Osteoblast (primary cell): ENCODE measurements around the gene MYL3. TPM values are rescaled to one million over a fixed set of nuclear protein-coding genes. Genes with fewer than 3 reads are reported as not detected.

Experiments used
- DNase-seq: peaks from one replicate; pipeline ENCODE4 v3.0.0; 2011; ENCODE audit warnings: low spot score, mixed read lengths; ENCODE audit not compliant: insufficient read length; ENCODE audit errors: missing footprints
- H2AFZ ChIP-seq: 2 replicates; pipeline ENCODE4 v1.6.0; 2011; ENCODE audit warnings: mild to moderate bottlenecking, low read length
- H3K27ac ChIP-seq: 2 replicates; pipeline ENCODE4 v1.5.1; 2011; ENCODE audit warnings: mild to moderate bottlenecking, low read depth, low read length, moderate library complexity
- H3K27me3 ChIP-seq: 2 replicates; pipeline ENCODE4 v1.6.0; 2012; ENCODE audit warnings: mild to moderate bottlenecking, control low read depth, inconsistent platforms, low read length, moderate library complexity; ENCODE audit not compliant: insufficient read depth
- H3K36me3 ChIP-seq: 2 replicates; pipeline ENCODE4 v1.5.1; 2011; ENCODE audit warnings: mild to moderate bottlenecking, low read length, control low read depth, moderate library complexity; ENCODE audit not compliant: insufficient read depth
- H3K4me1 ChIP-seq: 2 replicates; pipeline ENCODE4 v1.5.1; 2011; ENCODE audit warnings: mild to moderate bottlenecking, low read length, control low read depth, moderate library complexity; ENCODE audit not compliant: insufficient read depth
- H3K4me2 ChIP-seq: 2 replicates; pipeline ENCODE4 v1.6.0; 2011; ENCODE audit warnings: mild to moderate bottlenecking, low read length; ENCODE audit not compliant: insufficient read depth
- H3K4me3 ChIP-seq: fragments of 200-600 bp; sonication (generic); 3 replicates; pipeline ENCODE4 v1.5.1; 2012; ENCODE audit warnings: mild to moderate bottlenecking, low read length, inconsistent platforms; ENCODE audit not compliant: insufficient read depth
- H3K79me2 ChIP-seq: 2 replicates; pipeline ENCODE4 v1.6.0; 2012; ENCODE audit warnings: mild to moderate bottlenecking, low read length, control low read depth, inconsistent platforms; ENCODE audit not compliant: insufficient read depth
- H3K9me3 ChIP-seq: 2 replicates; pipeline ENCODE4 v1.5.1; 2011; ENCODE audit warnings: low read depth, low read length, control low read depth
- H4K20me1 ChIP-seq: 2 replicates; pipeline ENCODE4 v1.6.0; 2012; ENCODE audit warnings: mild to moderate bottlenecking, low read length, control low read depth; ENCODE audit not compliant: insufficient read depth
- CTCF ChIP-seq: IDR thresholded peaks from 2 replicates; pipeline ENCODE4 v1.5.1; 2011; ENCODE audit warnings: mild to moderate bottlenecking, low read depth, low read length, moderate library complexity; ENCODE audit errors: extremely low read depth
- total RNA-seq: library from RNA; depleted of rRNA; stranded (reverse); fragments of >200 nt; gene quantifications from 2 replicates; pipeline ENCODE4 v1.2.3, GENCODE V29; 2012

MYL3 gene
- total RNA-seq, 1 donor = not detected

DNA sequence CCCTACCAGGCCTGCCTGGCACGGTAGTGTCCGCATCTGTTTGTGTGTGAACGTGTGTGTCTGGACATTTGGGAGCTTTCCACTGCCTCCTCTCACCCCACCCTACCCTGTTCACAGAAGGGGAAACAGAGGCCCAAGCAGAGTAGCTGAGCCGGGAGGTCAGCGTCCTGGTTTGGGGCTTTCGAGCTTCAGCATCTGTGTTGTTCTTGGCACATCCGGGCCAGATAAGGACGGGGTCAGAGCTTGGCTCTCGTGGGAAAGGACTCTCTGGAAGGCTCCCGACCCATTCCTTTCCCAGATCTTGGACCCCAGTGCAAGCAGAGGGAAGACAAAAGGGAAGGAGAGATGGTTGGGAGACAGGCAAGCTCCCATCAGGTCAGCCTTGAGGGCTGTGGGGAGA lies 8.0 kb upstream of the MYL3 start:
- Histone ChIP-seq H4K20me1 (no peaks in the 10 kb centered on the region), H3K79me2 (no peaks in the 10 kb centered on the region), H3K4me1 (peaks cover 6% of the 10 kb centered on the region), H3K27me3 (peaks cover 22% of the 10 kb centered on the region), H3K9me3 (no peaks in the 10 kb centered on the region), H3K4me3 (no peak overlapping the region), H3K27ac (no peak overlapping the region), H3K36me3 (no peaks in the 10 kb centered on the region), H3K4me2 (no peak overlapping the region), H2AFZ (no peak overlapping the region)
- no peak for DNase-seq
- no peak for TF ChIP-seq CTCF

DNA sequence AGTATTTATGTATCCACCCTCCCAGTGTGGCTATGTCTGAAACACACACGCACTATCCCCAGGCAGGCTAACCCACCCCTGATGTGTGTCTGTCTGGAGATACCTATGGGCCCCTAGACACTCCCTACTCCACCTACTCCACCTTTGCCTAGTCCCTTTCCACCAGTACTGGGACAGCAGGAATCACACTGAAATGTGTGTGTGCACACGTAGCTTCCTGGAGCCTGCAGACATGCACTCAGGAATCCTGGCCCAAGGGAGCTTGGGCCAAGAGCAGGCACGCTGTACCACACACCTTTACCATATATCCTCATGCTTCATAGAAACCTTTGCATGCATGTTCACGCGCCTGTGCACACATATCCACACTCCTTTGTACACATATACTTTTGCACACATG lies 7.4 kb upstream of the MYL3 start:
- no peak for TF ChIP-seq CTCF
- H3K36me3 ChIP-seq = no peaks in the 10 kb centered on the region
- H3K4me2 ChIP-seq = no peak overlapping the region
- no peak overlapping the region for H2AFZ ChIP-seq
- peaks cover 22% of the 10 kb centered on the region for H3K27me3 ChIP-seq
- H3K9me3 ChIP-seq = no peaks in the 10 kb centered on the region
- peaks cover 6% of the 10 kb centered on the region for H3K4me1 ChIP-seq
- DNase-seq = no peak
- H4K20me1 ChIP-seq = no peaks in the 10 kb centered on the region
- H3K4me3 ChIP-seq = no peak overlapping the region
- no peaks in the 10 kb centered on the region for H3K79me2 ChIP-seq
- H3K27ac ChIP-seq = no peak overlapping the region

- Histone ChIP-seq H3K4me1 (peaks cover 6% of the 10 kb centered on the region), H3K36me3 (no peaks in the 10 kb centered on the region), H2AFZ (no peak overlapping the region), H3K79me2 (no peaks in the 10 kb centered on the region), H3K4me3 (no peak overlapping the region), H3K4me2 (no peak overlapping the region), H3K27ac (no peak overlapping the region), H4K20me1 (no peaks in the 10 kb centered on the region), H3K9me3 (no peaks in the 10 kb centered on the region), H3K27me3 (peaks cover 27% of the 10 kb centered on the region)
- no peak for TF ChIP-seq CTCF
- DNase-seq = no peak
Observed at GRCh38 chr3:46869440-46869839, 6.2 kb upstream of the MYL3 start.

DNA sequence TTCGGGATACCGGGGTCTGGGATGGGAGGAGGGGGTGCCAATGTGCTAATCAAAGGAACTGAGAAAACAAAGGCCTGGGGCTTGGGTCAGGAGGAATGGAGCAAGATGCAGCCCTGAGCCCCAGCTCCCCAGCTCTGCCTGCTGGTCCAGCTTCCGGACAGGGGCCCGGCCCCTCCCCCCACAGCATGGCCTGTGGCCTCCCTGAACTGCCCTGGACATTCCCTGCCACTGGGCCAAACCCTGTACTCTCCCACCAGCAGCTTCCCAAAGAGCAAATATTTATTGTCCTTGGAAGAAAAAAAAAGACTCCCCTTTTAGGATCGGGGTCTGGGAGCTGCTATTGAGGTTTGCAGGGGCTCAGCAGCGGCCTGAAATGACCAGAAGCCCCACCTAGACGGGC lies 5.7 kb upstream of the MYL3 start:
- H3K4me3 ChIP-seq = no peak overlapping the region
- no peak for TF ChIP-seq CTCF
- H3K27me3 ChIP-seq = peaks cover 27% of the 10 kb centered on the region
- no peak for DNase-seq
- no peaks in the 10 kb centered on the region for H3K79me2 ChIP-seq
- no peak overlapping the region for H2AFZ ChIP-seq
- H3K4me2 ChIP-seq = no peak overlapping the region
- no peaks in the 10 kb centered on the region for H3K36me3 ChIP-seq
- no peaks in the 10 kb centered on the region for H4K20me1 ChIP-seq
- no peak overlapping the region for H3K27ac ChIP-seq
- H3K9me3 ChIP-seq = no peaks in the 10 kb centered on the region
- peaks cover 6% of the 10 kb centered on the region for H3K4me1 ChIP-seq
